T-cell (primary cell): ENCODE results near the gene PANX2. TPM values are rescaled to one million over a fixed set of nuclear protein-coding genes. Genes with fewer than 3 reads are reported as not detected.

ENCODE experiments used
- ATAC-seq, 4 experiments: fragments of 200-7000 bp in 3 of 4; fragments of 150-1000 bp in 1 of 4; cut with Tn5 transposase; replicated peaks in 1 of 4; 1 replicate in 3 of 4; 2 replicates in 1 of 4; pipeline ENCODE4 v1.10.0; 2021; ENCODE audit warnings: moderate library complexity in 3 of 4, mild to moderate bottlenecking in 2 of 4, moderate number of reproducible peaks in 1 of 4
- CTCF ChIA-PET, 2 donors: fragments of 300-600 bp; sonication (Branson Sonifier 250); formaldehyde crosslinking; loops; one replicate each; lab custom pipeline; 2022; ENCODE audit warnings: antibody characterized with exemption in 2 of 2; lab: Charles Lee
- POLR2A ChIA-PET, 2 donors: fragments of 300-600 bp; sonication (Branson Sonifier 250); formaldehyde crosslinking; loops; one replicate each; lab custom pipeline; 2022; ENCODE audit warnings: antibody characterized with exemption in 2 of 2; lab: Charles Lee
- DNase-seq, 35 experiments: peaks; one replicate each; pipeline versions ENCODE4 v3.0.0 to v3.0.0-alpha.2; 2013 to 2023
- H3K27ac ChIP-seq: one replicate; pipeline ENCODE4 v1.5.1; 2013; ENCODE audit warnings: low read length
- H3K27me3 ChIP-seq, 2 experiments: replicated peaks in 1 of 2; 1 replicate in 1 of 2; 2 replicates in 1 of 2; pipeline versions ENCODE4 v1.6.1 to v1.7.0; 2013; ENCODE audit warnings: low read length in 1 of 2, mixed read lengths in 1 of 2; ENCODE audit not compliant: control insufficient read depth in 2 of 2, insufficient read depth in 2 of 2; ENCODE audit errors: extremely low read depth in 1 of 2
- H3K36me3 ChIP-seq, 2 donors: 1 replicate in 1 of 2; 2 replicates in 1 of 2; pipeline versions ENCODE4 v1.6.1 to v1.7.0; 2013; ENCODE audit warnings: low read length in 1 of 2; ENCODE audit not compliant: control insufficient read depth in 2 of 2, insufficient read depth in 1 of 2; ENCODE audit errors: extremely low read depth in 1 of 2
- H3K4me1 ChIP-seq, 2 experiments: 1 replicate in 1 of 2; 2 replicates in 1 of 2; pipeline versions ENCODE4 v1.6.1 to v1.7.0; 2013; ENCODE audit warnings: low read length in 2 of 2, mixed read lengths in 1 of 2; ENCODE audit not compliant: insufficient read depth in 2 of 2, control insufficient read depth in 1 of 2; ENCODE audit errors: extremely low read depth in 1 of 2
- H3K4me3 ChIP-seq, 2 donors: 1 replicate in 1 of 2; 2 replicates in 1 of 2; pipeline versions ENCODE4 v1.5.1 to v1.7.0; 2013; ENCODE audit warnings: mild to moderate bottlenecking in 2 of 2, low read length in 1 of 2, moderate library complexity in 1 of 2; ENCODE audit not compliant: control insufficient read depth in 1 of 2; ENCODE audit errors: extremely low read depth in 1 of 2
- H3K9me3 ChIP-seq: 2 replicates; pipeline ENCODE4 v1.7.0; 2013
- H3K27ac Mint-ChIP-seq, 2 donors: one replicate each; pipeline ENCODE4 v1.8.0; 2020 to 2021; ENCODE audit warnings: mild to moderate bottlenecking in 2 of 2, mixed read lengths in 2 of 2
- H3K27me3 Mint-ChIP-seq, 2 donors: one replicate each; pipeline ENCODE4 v1.8.0; 2021 to 2022; ENCODE audit warnings: mixed read lengths in 2 of 2
- H3K36me3 Mint-ChIP-seq: one replicate; pipeline ENCODE4 v1.8.0; 2021; ENCODE audit warnings: mixed read lengths
- H3K4me1 Mint-ChIP-seq, 3 donors: one replicate each; pipeline ENCODE4 v1.8.0; 2020 to 2022; ENCODE audit warnings: mixed read lengths in 3 of 3, mild to moderate bottlenecking in 1 of 3
- H3K4me3 Mint-ChIP-seq, 3 donors: one replicate each; pipeline ENCODE4 v1.8.0; 2020 to 2022; ENCODE audit warnings: mild to moderate bottlenecking in 3 of 3, mixed read lengths in 3 of 3, moderate library complexity in 3 of 3
- H3K9me3 Mint-ChIP-seq, 3 donors: one replicate each; pipeline ENCODE4 v1.8.0; 2020 to 2022; ENCODE audit warnings: mixed read lengths in 3 of 3
- WGBS: methylation state at CpG from one replicate; pipeline ENCODE4 v1.1.5; 2013; ENCODE audit warnings: missing lambda C conversion rate; ENCODE audit not compliant: insufficient coverage; 5-methylcytosine and 5-hydroxymethylcytosine counted together
- total RNA-seq, 35 experiments: library from RNA in 6 of 35; stranded (reverse) in 6 of 35; fragments of 120-200 nt in 1 of 35; gene quantifications; one replicate each; pipeline versions ENCODE4 v1.2.1 to v1.2.4 and lab custom pipeline; 2013 to 2026

PANX2 gene
- total RNA-seq, 5 donors from 2014 or later (not counting 1 experiment from before 2014, with no cell fraction given), result 0.16 to 0.32 (median 0.26) TPM; not detected in 2

DNA sequence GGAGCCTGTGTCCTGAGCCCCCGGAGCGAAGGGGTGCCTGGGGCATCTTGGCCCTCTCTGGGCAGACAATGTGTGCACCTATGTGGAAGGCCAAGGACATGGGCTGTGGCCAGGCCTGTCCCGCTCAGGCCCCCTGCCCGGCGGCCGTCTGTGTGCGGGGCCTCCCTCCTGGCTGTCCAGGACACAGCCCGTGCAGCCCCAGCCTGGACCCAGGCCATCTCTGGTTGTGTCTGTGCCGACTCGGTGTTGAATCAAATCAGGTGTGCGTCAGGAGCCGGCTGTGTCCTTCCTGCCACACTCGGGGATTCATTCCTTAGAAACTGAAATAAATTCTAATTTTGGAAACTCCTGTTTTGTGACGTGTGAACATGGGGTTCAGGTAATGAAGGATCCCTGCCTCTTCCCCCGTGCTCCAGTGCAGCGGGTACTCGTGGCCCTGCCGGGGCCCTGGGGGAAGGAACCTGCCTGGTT lies 28.8 kb downstream of the PANX2 start:
- H3K4me3 Mint-ChIP-seq, result peak overlapping the region; percentile 62 to 77 (median 74)
- Histone ChIP-seq H3K27me3 (no peaks in the 10 kb centered on the region), H3K36me3 (peaks cover 6 to 30% of the 10 kb centered on the region in 2 donors), H3K4me3 (no peak overlapping the region), H3K9me3 (no peaks in the 10 kb centered on the region), H3K4me1 (peaks cover 4 to 31% of the 10 kb centered on the region in 2 experiments), H3K27ac (no peak overlapping the region)
- ATAC-seq, result no peak
- H3K27me3 Mint-ChIP-seq, result no peaks in the 10 kb centered on the region
- 92% methylated on average over 13 of the region's 18 CpGs for WGBS
- H3K9me3 Mint-ChIP-seq, result no peaks in the 10 kb centered on the region
- POLR2A ChIA-PET, result no interaction called here
- H3K27ac Mint-ChIP-seq, result peak overlapping the region; percentile 43 to 52
- DNase-seq, result no peak
- H3K36me3 Mint-ChIP-seq, result peaks cover 8% of the 10 kb centered on the region
- CTCF ChIA-PET, result no interaction called here
- H3K4me1 Mint-ChIP-seq, result peaks cover 20 to 31% (median 28%) of the 10 kb centered on the region in 3 donors

- 9% methylated on average over 21 of the region's 34 CpGs for WGBS
- Histone ChIP-seq H3K27me3 (no peaks in the 10 kb centered on the region), H3K36me3 (peaks cover 3 to 23% of the 10 kb centered on the region in 2 donors), H3K4me1 (peaks cover 4 to 24% of the 10 kb centered on the region in 2 experiments), H3K9me3 (no peaks in the 10 kb centered on the region), H3K4me3 (peak overlapping the region; percentile 56 to 71), H3K27ac (no peak overlapping the region)
- peaks cover 24 to 33% (median 33%) of the 10 kb centered on the region in 3 donors for H3K4me1 Mint-ChIP-seq
- CTCF ChIA-PET, result no interaction called here
- ATAC-seq (peak in 2 of 4 experiments; percentile 1), DNase-seq (peak in 1 of 35 experiments; percentile 28)
- no peaks in the 10 kb centered on the region for H3K9me3 Mint-ChIP-seq
- POLR2A ChIA-PET, result no interaction called here
- no peaks in the 10 kb centered on the region for H3K27me3 Mint-ChIP-seq
- peak overlapping the region; percentile 62 to 77 (median 74) for H3K4me3 Mint-ChIP-seq
- peaks cover 13% of the 10 kb centered on the region for H3K36me3 Mint-ChIP-seq
- H3K27ac Mint-ChIP-seq, result peak overlapping the region; percentile 43 to 52
Observed at GRCh38 chr22:50199829-50200460, 29.4 kb downstream of the PANX2 start.

DNA sequence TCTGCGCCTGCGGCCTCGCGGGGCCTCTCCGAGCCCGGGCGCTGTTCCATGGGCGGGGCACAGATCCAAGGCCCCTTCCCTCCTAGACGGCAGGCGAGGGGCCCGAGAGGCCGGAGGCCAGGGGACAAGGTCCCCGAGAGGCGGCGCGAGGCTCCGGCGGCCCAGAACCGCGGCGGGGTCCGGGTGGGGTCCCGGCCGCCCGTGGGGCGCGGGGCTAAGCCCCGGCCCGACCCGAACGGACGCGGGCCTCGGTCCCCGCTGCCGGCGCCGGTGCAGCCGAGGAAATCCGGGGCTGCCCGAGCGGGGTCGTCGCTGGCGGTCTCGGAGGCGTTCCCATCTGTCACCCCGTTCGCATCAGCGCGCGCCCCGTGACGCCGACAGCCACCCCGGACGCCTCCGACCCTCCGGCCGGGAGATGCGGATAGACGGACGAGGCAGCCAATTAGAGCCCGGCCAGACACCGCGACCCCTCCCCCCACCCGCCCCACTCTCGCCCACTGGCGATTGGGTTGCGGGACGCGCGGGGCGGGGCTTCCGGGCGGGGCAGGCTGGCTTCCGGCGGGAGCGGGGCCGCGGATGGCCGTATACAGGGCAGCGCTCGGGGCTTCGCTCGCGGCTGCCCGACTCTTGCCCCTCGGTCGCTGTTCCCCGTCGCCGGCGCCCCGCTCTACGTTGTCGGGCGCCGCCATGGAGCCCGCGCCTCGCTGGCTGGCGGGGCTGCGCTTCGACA lies 30.1 kb downstream of the PANX2 start, which contains the start of gene SELENOO:
TSS of gene SELENOO (plus strand) at position 551 of the 730 bp plus-strand sequence. CDS start at position 577, 26 bp downstream.
- H3K27me3 ChIP-seq, result no peaks in the 10 kb centered on the region
- H3K9me3 Mint-ChIP-seq, result no peaks in the 10 kb centered on the region
- CTCF ChIA-PET, result no interaction called here
- H3K4me1 ChIP-seq, result peaks cover 4 to 23% of the 10 kb centered on the region in 2 experiments
- POLR2A ChIA-PET, result no interaction called here
- ATAC-seq, result peak; percentile 87 to 91 (median 90)
- no peak within 1 kb of the TSS for H3K27ac ChIP-seq
- H3K4me3 Mint-ChIP-seq, result peak within 1 kb of the TSS; percentile 80 to 84 (median 82)
- H3K9me3 ChIP-seq, result no peaks in the 10 kb centered on the region
- peaks cover 0 to 18% of the 10 kb centered on the region in 2 donors for H3K36me3 ChIP-seq
- H3K36me3 Mint-ChIP-seq, result peaks cover 16% of the 10 kb centered on the region
- peak within 1 kb of the TSS; percentile 56 to 71 for H3K4me3 ChIP-seq
- no peaks in the 10 kb centered on the region for H3K27me3 Mint-ChIP-seq
- under 1% methylated on average over 103 of the region's 105 CpGs for WGBS
- peak; percentile 73 to 93 (median 83) for DNase-seq
- H3K27ac Mint-ChIP-seq, result peak within 1 kb of the TSS; percentile 27 to 58
- peaks cover 29 to 37% (median 35%) of the 10 kb centered on the region in 3 donors for H3K4me1 Mint-ChIP-seq

GRCh38 chr22:50201191-50202129 lies 30.9 kb downstream of the PANX2 start:
- H3K4me3 Mint-ChIP-seq, result peak overlapping the region; percentile 80 to 84 (median 82)
- peak overlapping the region in 1 of 2 donors; percentile 58 for H3K27ac Mint-ChIP-seq
- DNase-seq (no peak), ATAC-seq (peak; percentile 30 to 47 (median 40))
- Histone ChIP-seq H3K27me3 (no peaks in the 10 kb centered on the region), H3K4me1 (peaks cover 4 to 23% of the 10 kb centered on the region in 2 experiments), H3K4me3 (peak overlapping the region; percentile 56 to 68), H3K36me3 (peaks cover 0 to 14% of the 10 kb centered on the region in 2 donors), H3K9me3 (no peaks in the 10 kb centered on the region), H3K27ac (no peak overlapping the region)
- H3K4me1 Mint-ChIP-seq, result peaks cover 29 to 37% (median 35%) of the 10 kb centered on the region in 3 donors
- WGBS, result 3% methylated on average over 112 of the region's 115 CpGs
- POLR2A ChIA-PET, result no interaction called here
- no peaks in the 10 kb centered on the region for H3K27me3 Mint-ChIP-seq
- H3K9me3 Mint-ChIP-seq, result no peaks in the 10 kb centered on the region
- H3K36me3 Mint-ChIP-seq, result peaks cover 16% of the 10 kb centered on the region
- CTCF ChIA-PET, result interaction anchor here in 1 of 2 donors (0.6 kb wide), 1 partner anchor 42 kb away, joined by 3 read pairs; no protein-coding TSS in a partner anchor

DNA sequence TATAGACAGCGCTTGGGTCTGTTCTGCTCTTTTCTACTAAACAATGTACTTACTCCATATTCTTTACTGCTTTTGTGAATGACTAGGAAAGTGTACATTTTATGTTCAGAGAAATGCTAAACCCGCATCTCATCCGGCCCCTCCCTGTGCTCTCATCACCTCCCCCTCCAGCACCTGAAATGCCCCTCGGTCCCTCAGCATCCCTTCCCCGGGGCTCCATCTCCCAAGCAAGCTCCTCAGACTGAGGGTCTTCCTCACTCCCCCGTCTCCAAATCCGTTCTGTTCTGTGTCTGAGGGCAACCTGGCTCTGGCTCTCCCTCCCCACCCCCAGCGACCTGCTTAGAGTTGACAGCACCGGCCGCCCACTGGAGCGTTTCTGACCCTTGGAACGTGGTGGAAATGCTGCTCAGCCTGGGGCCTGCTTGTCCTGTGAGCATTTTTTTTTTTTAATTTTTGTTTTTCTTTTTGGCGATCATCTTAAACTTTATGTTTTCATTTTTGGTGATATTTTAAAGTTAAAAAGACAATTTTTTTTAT lies 31.7 kb downstream of the PANX2 start:
- H3K36me3 Mint-ChIP-seq, result peaks cover 16% of the 10 kb centered on the region
- Histone ChIP-seq H3K9me3 (no peaks in the 10 kb centered on the region), H3K36me3 (peaks cover 0 to 17% of the 10 kb centered on the region in 2 donors), H3K27me3 (no peaks in the 10 kb centered on the region), H3K4me1 (peaks cover 4 to 29% of the 10 kb centered on the region in 2 experiments), H3K4me3 (peak overlapping the region; percentile 43 to 68), H3K27ac (no peak overlapping the region)
- H3K27ac Mint-ChIP-seq, result peak overlapping the region in 1 of 2 donors; percentile 58
- H3K27me3 Mint-ChIP-seq, result no peaks in the 10 kb centered on the region
- peak overlapping the region; percentile 80 to 84 (median 82) for H3K4me3 Mint-ChIP-seq
- no peaks in the 10 kb centered on the region for H3K9me3 Mint-ChIP-seq
- CTCF ChIA-PET, result interaction anchor here in 1 of 2 donors (0.6 kb wide), 1 partner anchor 41 kb away, joined by 3 read pairs; no protein-coding TSS in a partner anchor
- POLR2A ChIA-PET, result no interaction called here
- WGBS, result 81% methylated on average over 6 of the region's 13 CpGs
- ATAC-seq (no peak), DNase-seq (no peak)
- peaks cover 29 to 37% (median 35%) of the 10 kb centered on the region in 3 donors for H3K4me1 Mint-ChIP-seq
